ENCODE data around the gene FBXL16.

The FBXL16 gene

GRCh38 chr16:734208-734980 lies 28.8 kb upstream of the FBXL16 start:
- no peak for DNase-seq

GRCh38 chr16:733382-734207 lies 28.0 kb upstream of the FBXL16 start:
- DNase-seq, result no peak

GRCh38 chr16:732936-733335 lies 27.3 kb upstream of the FBXL16 start:
- no peak for DNase-seq

- DNase-seq, result no peak
Measured at GRCh38 chr16:732332-732731, 26.7 kb upstream of the FBXL16 start.

GRCh38 chr16:730666-731509 lies 25.3 kb upstream of the FBXL16 start:
- DNase-seq, result no peak

- DNase-seq, result no peak
Measured at GRCh38 chr16:729768-730665, 24.4 kb upstream of the FBXL16 start.

GRCh38 chr16:728890-729744 lies 23.5 kb upstream of the FBXL16 start:
- DNase-seq, result no peak

- no peak for DNase-seq
Measured at GRCh38 chr16:728131-728889, 22.7 kb upstream of the FBXL16 start.

- DNase-seq, result no peak
Measured at GRCh38 chr16:727291-727977, 21.8 kb upstream of the FBXL16 start.

- DNase-seq, result no peak
Measured at GRCh38 chr16:726438-727290, 21.1 kb upstream of the FBXL16 start, which contains the start of the genes CCDC78 and HAGHL. TSS of gene CCDC78 (minus strand) at chr16:726443. CDS start at chr16:726367, 76 bp downstream. TSS of gene HAGHL (plus strand) at chr16:727106. CDS start at chr16:727510, 404 bp downstream.

- DNase-seq, result no peak
Measured at GRCh38 chr16:726188-726437, 20.5 kb upstream of the FBXL16 start.

- DNase-seq, result no peak
Measured at GRCh38 chr16:725463-726187, 20.0 kb upstream of the FBXL16 start.

- no peak for DNase-seq
Measured at GRCh38 chr16:725041-725376, 19.4 kb upstream of the FBXL16 start.

GRCh38 chr16:724188-725040 lies 18.8 kb upstream of the FBXL16 start:
- no peak for DNase-seq

- no peak for DNase-seq
Measured at GRCh38 chr16:723695-724094, 18.1 kb upstream of the FBXL16 start.

- no peak for DNase-seq
Measured at GRCh38 chr16:722835-723633, 17.4 kb upstream of the FBXL16 start.

Measured in KG1 (cell line).